ENCODE measurements around the gene MVB12B.

Gene MVB12B

DNA sequence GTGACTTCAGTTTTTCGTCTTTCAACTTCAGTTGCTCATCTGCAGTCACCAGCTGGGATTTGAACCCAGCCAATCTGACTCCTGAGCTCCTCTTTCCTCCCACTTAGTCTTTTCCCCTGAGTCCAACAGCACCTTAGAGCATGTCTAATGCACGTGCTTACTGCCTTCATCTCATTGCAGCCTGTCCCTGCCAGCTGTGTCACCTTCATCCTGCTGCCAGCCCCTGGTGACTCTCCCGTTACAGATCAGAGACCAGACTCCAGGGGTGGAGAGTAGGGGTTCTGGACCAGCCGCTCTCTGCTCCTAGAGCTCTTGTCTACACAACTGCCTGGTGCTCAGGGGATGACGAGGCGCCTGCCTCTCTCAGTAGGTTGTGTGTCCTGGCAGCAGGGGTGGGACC is 154.2 kb downstream of the MVB12B start:
- DNase-seq, result no peak

DNA sequence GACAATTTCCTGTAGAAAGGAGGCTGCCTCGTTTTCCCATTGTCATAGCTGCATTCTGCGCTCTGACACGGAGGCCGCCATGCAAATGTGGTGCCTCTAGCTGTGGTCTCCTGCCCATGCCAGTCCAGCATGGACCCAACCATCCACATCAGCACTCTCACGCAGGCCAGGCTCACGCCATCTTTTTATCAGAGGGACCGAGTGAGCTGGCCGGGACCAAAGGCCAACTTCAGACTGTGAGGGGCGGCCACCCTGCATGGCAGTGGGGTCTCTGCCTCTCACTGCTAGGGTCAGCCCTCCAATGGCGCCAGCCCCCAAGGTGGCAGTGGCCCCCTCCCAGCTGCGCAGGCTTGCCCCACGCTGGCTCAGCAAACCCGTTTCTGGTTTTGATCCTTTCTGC is 155.2 kb downstream of the MVB12B start:
- no peak for DNase-seq

DNA sequence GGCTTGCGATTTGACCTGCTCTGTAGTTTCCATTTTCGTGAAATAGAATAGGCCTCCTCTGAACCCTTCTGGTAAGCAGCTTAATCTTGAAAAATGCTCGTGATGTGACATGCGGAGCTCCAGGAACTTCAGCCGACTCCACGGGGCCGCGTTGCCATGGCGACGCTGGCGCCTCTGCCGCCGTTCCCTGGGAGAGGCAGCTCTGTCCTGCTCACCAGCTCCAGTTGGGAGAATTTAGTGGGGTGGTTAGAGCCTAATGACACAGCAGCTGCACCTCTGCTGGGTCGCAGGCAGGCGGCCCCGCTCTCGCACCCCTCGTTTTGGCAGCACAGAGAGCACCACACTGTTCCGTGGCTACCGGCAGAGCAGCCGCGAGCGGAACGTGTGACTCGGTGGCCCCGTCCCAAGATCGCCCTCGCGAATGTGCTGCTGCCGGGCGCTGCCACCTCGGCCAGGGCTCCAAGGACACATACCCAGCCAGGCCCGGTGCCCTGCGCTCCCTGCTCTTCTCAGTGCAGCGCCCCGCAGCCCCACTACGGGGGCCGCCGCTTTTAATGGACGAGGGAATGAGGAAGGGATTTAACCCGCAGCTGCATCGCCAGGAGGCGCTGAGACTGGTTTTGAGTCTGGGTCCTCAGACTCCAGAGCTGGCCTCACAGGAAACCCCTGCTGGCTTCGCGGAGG is 155.9 kb downstream of the MVB12B start:
- no peak for DNase-seq

DNA sequence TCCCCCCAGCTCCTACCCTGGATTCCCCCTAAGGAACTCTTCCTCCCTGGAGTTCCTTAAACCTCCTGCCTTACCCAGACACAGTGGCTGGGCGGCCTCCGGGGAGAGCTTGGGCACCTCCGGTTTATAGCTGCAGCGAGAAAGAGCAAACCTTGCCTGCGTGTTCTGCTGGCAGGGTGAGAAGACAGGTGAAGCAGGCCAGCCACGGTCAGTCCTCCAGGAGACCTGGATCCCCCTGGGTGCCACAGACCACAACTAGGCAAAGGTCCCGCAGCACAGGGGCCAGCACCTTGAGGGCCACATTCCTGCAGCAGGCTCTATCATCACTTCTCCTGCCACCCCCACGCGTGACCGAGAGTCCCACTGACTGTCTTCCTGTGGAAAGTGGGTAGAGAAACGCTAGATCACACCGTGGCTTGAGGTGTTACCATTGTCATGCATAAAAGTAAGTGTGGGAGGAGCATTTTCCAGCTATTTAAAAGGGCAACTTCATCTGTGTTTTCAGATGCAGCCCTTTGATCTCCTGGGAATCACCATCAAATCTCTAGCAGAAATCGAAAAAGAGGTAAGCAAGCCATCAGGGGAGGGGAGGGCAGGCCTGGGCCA is 156.9 kb downstream of the MVB12B start:
- DNase-seq, result no peak

DNA sequence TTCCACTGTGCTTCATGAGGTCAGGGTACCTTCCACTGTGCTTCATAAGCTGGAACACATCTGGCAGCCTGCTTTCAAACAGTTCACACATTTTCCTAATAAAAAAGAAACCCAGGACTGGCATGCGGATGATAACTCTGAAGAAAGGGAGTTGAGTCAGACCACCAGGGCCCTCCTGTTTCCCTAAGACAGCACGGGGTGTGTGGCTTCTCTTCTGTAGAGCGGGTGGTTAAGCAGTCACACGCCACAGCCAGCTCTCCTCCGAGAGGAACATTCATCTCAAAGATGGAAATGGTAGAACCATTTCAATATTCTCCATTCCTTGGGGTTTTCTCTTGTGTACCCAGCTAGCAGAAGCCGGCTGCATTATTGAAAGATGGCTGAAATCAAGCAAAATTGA is 159.0 kb downstream of the MVB12B start:
- no peak for DNase-seq

DNA sequence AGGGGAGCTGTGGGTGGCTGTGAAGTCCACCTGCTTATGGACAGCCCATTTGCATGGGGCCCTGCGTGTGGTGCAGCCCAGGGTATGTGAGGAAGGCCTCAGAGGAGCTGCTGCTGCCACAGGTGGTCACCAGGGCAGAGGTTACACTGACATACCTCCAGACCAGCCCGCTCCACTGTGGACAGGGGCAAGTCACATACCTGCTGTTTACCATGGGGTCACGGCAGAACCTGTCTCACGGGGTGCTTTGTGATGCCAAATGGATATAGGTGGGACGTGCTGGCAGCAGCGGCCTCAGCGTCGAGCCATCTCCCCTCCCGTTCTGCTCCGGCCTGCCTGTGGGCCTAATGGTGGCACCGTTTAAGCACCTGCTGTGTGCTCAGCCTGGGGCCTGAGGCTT is 159.6 kb downstream of the MVB12B start:
- DNase-seq, result no peak

DNA sequence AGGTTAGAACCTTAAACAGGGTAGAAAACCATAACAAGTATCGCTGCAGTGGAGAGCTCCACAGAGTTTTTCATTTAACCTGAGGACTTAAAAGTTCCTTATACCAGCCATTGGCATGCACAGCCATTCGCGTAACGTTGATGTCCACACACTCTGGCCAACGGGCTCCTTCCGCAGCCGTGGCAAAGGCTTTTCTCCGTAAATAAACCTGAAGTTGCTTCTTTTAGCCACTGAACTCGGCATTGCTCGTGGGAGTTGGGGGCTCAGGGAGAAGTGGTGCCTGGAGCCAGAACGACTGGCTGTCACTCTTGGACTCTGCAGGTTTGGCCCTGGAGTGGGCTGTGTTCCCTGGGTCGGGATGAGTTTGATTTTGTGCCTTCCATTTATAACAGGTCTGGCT is 161.2 kb downstream of the MVB12B start:
- DNase-seq, result no peak

DNA sequence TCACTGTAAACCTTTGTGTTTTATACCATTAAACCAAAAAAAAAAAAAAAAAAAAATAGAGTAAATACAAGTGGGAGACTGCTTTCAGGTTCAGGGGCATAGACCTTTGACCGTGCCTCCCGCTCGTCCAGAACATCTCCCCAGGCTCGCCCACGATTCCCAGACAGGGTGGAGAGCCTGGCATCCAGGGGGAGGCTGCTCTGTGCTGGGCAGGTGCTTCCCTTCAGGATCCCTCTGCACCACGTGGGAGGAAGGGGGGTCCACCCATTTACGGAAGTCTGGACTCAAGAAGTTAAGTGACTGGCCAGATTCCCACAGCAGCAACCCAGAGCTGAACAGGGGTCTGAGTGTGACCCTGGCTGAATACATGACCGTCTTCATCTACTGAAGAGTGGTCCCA is 161.7 kb downstream of the MVB12B start:
- DNase-seq, result no peak

DNA sequence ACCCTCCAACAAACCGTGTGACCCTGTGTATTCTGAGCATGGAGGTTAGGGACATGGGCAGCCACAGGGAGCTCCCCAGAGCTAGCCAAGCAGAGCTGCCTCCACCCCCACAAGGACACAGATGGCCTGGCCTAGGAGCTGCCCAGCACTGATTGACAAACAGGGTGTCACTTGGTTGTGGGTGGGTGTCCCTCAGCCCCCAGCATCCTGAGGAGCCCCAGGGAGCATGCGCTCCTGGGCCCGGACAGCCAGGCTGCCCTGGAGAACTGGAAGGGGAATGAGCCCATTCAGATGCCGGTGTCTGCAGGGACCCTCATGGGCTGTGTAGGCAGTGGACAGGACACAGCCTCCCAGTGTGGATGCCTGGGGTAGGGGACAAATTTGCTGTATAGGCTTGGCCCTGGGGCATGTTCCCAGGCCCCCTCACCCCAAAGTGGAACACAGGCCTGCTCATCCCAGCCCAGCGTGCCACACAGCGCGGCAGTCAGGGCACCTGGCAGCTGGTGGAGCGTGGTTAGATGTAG is 162.3 kb downstream of the MVB12B start:
- DNase-seq, result no peak

DNA sequence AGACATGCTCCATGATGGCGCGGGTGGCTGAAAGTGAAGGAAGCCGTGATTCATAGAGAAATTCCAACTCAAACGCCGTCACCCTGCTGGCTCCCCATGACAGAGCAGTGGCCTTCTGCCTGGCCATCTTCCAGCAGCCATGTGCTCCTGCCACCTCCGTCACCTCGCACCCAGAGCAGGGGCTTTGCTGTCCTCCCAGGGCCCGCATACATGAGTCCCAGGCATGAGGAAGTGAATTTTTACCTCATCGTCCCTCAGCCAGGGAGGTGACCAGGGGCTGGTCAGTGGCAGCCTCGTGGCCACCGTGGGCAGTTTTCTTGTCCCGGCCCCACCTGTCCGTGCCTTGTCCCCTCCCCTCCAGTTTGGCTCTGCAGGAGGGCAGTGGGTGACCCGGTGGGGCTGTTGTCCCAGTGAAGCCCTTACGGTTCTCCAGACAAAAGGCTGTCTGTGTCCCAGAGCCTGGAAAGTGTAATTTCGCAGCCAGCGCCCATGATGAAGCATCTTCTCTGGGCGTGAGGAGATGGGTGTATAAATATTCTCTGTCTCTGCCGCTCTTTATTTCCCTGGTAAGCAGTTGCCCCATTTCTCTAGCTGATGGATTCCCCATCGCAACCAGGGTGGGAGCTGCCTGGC is 163.1 kb downstream of the MVB12B start:
- no peak for DNase-seq

DNA sequence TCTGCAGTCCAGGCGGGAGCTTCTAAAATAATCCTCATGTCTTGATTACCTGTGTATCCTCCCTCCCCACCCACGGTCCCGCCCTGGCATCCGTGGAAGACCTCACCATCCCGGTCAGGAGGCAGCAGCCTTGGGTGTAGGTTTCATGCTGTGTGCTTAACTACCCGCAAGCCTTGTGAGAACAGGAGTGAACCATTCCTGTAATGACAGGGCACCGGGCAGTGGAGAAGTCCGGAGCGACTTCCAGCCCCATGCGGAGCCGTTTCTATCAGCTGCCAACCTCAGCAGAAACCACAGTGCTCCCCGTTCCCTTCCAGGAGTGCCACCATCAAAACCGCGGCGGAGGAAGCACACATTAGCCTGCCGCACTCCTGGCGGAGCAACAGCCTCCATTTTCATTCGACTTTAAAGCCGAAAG is 163.6 kb downstream of the MVB12B start:
- DNase-seq, result peak; percentile 24

DNA sequence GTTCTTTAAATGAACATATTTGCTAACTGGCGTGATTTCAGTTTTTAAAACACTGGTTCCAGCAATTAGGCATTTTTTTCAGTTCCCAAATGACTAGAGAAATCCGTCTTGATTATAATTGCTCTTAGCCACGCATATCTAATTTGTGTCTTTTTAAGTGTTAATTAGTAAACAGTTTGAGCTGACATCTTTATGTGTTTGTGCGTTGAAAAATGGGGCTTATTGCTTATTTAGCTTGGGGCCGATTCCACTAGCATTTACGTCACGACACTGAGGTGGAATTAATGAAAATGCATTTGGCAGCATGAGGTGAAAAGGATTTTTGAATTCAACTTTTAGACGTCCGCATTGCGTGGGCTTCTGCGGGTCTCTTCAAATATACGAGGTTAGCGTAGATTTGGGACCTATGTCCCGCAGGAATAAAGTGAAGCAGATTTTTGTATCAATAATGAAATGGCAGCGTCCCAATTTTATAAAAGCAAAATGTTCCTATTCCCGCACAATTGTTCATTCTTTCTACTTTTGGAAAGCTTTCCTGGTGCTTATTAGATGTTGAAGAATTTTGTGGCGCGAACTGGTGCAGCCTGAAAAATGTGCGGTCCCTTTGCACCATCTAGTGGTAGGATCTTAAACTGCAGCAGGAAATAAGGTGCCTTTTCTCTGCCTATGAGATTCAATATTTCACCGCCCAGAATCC is 164.4 kb downstream of the MVB12B start:
- peak; percentile 20 for DNase-seq

DNA sequence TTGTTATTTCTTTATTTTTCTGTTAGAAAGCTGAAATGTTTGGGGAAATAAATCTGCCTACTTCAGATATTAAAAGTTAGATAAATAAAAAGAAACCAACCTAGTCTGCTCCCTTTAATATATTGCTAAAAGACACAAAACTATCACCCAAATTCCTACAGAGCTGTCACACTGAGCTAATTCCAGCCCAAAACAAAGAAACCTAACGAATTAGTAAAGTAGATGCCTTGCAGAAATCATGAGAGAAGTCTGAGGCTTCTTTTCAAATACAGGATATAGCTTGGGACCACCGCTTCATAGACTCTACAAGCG is 164.9 kb downstream of the MVB12B start:
- DNase-seq, result no peak

DNA sequence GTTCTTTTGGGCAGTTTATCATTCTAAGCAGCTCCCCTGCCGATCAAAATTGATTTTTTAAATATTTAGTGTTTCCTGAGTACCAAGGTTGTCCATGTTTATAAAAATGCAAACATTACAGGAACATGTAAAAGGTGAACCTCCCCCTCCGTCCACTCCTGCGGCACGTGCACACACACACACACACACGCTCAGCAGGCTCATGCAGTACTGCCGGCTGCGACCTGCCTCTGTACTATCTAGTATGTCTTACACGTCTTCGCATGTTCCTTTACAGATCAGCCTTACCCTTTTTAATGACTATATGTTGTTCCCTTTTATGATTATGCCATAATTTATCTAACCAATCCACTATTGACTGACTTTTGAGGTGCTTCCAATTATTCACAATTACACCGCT is 165.3 kb downstream of the MVB12B start:
- DNase-seq, result no peak

DNA sequence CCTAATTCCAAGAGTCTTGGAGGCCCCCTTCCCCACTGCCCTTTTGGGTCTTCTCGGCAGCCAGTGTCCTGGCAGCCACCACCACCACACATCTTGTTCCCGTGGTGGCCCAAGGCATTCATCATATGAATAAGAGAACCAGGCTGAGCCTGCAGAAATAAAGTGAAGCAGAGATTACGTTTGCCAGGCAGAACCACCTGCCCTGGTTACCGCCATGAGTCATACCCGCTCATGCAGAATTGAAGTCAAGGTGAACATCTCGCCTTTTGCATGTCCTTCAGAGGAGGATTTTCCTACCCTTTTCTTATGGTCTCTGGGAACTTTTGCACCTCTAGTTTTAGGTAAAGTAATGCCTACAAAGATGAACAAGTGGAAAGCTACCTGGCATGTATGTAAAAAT is 167.6 kb downstream of the MVB12B start:
- no peak for DNase-seq

DNA sequence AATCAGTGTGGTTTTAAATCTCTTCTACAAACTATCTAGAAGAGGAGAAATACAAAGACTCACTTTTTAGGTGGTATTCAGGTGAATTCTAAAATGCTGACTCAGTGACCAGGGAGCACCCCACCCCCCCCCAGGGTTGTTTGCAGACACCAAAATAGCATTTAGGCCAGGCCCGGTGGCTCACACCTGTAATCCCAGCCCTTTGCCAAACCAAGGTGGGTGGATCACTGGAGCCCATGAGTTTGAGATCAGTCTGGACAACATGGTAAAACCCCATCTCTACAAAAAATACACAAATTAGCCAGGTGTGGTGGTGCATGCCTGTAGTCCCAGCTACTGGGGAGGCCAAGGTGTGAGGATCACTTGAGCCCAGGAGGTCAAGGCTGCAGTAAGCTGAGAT is 168.1 kb downstream of the MVB12B start:
- DNase-seq, result no peak

DNA sequence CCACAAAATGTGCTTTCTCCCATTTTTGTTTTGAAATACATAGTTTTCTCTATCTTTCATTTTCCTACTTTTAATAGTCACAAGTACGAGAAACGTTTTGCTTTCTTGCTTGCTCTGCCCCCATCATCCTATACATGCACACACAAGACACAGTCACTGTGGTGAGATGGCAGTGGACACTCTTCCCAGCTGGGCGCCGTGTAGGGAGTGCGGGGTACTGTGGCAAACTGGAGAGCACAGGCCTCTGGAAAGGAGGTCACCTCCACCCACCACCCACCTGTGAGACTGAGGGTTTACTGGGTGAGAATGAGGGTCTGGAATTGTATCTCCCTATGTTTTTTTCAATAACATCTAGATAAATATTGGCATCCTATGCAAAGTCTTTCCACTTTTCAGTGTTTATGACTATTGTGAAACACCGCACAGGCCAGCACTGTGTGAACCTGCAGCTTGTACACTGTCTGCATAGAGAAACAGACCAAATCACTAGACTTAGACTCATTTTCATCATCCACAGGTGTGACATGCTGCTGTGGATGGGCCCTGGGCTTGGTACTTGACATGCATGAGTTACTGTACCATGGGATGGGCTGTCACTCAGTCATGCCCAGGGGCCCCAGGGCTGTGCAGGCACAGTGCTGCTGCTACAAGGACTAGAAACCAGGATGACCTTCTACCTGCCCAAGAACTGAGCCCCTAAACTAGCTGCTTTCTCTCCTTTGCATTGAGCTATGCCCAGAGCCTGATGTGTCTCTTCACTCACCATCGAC is 169.0 kb downstream of the MVB12B start:
- no peak for DNase-seq

DNA sequence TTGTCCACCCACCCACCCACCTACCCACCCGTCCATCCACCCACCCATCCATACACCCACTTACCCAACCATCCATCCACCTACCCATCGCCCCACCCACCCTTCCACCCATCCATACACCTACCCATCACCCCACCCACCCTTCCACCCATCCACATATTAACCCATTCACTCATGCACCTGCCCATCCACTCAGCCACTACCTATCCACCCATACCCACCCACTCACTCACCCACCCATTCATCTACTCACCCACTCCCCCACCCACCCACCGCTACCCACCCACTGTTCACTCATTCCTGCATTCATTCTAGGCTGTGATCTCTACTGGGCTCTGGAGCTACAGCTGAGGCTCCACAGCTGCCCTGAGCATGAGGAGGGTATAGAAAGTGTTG is 169.6 kb downstream of the MVB12B start:
- DNase-seq, result no peak

DNA sequence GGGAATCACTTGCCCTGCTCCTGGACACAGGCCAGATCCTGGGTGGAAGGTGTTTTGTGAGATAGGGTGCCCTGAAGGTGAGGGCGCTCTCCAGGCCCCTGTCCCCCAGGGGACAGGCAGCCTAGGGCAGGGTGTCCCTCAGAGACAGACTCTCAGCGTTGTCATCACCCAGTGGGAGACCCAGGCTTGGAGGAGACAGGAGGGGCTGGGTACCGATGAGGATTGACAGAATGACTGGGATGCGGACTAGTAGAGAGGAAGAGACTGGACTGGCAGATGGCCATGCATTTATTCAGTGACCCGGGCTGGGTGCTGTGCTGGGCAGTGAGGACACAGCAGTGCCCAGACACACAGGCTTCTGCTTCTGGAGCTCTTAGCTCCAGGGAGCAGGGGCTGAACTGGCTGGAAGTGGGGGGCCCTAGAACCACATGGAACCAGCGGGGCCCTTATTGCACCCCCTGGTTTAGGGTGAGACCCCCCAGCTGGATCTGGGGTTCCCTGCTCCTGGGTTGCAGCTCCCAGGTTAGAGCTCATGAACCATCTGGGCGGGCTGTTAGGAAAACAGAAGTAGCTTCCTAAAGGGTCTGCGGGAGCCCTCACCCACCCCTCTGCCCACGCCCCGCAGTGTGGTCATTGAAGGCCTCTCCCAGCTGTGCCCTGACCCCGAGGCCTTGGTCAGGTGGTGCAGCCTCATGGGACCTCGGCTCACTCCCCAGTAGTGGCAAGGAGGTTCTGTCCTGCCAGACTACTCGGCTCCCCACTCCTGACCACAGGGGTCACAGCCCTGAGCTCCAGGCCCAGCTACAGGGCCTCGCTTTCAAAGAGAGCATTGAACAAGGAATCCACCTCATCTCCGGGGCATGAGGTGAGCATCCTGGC is 170.4 kb downstream of the MVB12B start:
- DNase-seq, result no peak

DNA sequence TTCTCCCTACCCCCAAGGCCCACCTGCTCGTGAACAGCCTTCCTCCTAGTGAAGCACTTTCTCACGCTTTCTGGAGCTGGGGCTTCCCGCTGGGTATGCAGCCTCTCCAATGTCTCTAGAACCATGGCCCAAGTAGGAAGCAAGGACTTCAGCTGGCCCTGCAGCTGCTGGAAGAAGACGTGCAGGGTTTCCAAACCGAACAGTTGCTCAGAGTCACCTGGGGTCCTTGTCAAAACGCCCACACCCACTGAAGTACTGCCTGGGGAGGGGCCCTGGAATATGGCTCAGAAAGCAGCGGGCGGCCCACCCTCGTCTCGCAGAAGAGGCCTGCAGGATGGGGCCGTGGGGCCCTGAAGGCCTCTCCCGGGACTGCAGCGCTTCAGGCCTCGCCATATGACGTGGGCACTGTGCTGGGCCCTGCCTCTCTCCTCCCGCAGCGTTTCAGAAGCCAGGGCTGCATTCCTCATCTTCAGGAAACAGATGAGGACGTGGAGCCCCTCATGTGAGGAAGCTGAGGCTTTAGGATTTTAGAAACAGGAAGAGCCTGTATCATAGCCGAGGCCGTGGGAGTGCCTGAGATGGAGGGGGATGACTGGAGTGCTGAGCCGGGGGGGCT is 171.1 kb downstream of the MVB12B start:
- no peak for DNase-seq

DNA sequence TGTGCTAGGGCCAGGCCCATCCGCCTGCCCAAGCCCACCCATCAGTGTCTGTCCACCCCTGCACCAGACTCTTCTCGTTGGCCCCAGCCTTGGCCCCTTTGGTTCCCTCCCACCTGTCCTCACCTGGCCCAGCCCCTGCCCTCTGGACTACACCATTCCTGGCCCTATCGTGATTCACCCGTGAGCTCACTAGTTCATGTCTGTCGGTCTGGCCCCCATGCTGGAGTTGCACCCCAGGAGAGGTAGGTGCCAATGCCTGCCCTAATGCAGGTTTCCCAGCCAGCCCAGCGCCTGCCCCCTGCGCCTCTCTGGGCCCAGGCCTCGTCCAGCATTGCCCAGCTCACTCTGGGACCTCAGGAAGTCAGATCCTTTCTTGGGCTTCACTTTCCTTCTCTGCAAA is 171.7 kb downstream of the MVB12B start:
- DNase-seq, result no peak
